Keratinocyte (primary cell): Measurements from ENCODE around the gene ARID5B. TPM values are rescaled to one million over a fixed set of nuclear protein-coding genes. Genes with fewer than 3 reads are reported as not detected.

Source experiments
- DNase-seq: peaks from one replicate; pipeline ENCODE4 v3.0.0-alpha.2; 2011; ENCODE audit warnings: low read depth, missing footprints, low spot score
- FAIRE-seq: peaks from 2 replicates; lab custom pipeline; 2011; peaks lifted over from hg19 to GRCh38; lab: Jason Lieb, UNC
- H2AFZ ChIP-seq: 2 replicates; pipeline ENCODE4 v1.6.0; 2012; ENCODE audit warnings: low read length, control low read depth, inconsistent platforms; ENCODE audit not compliant: control insufficient read depth
- H3K27ac ChIP-seq: 2 replicates; pipeline ENCODE4 v1.5.1; 2011; ENCODE audit warnings: low read length; ENCODE audit not compliant: control insufficient read depth, insufficient read depth
- H3K27me3 ChIP-seq: 3 replicates; pipeline ENCODE4 v1.6.0; 2011; ENCODE audit warnings: low read length; ENCODE audit not compliant: control insufficient read depth, insufficient read depth; ENCODE audit errors: extremely low read depth
- H3K36me3 ChIP-seq, 2 experiments: 2 replicates in 1 of 2; 3 replicates in 1 of 2; pipeline ENCODE4 v1.5.1; 2011; ENCODE audit warnings: low read length in 2 of 2, mild to moderate bottlenecking in 1 of 2; ENCODE audit not compliant: control insufficient read depth in 2 of 2, insufficient read depth in 2 of 2; ENCODE audit errors: extremely low read depth in 1 of 2
- H3K4me1 ChIP-seq: 3 replicates; pipeline ENCODE4 v1.5.1; 2011; ENCODE audit warnings: low read length; ENCODE audit not compliant: control insufficient read depth, insufficient read depth; ENCODE audit errors: extremely low read depth
- H3K4me2 ChIP-seq: 3 replicates; pipeline ENCODE4 v1.6.0; 2011; ENCODE audit warnings: low read depth, low read length; ENCODE audit not compliant: control insufficient read depth, insufficient read depth; ENCODE audit errors: extremely low read depth
- H3K4me3 ChIP-seq, 3 experiments: fragments of 200-600 bp in 1 of 3; sonication (generic) in 1 of 3; 2 replicates in 2 of 3; 3 replicates in 1 of 3; pipeline ENCODE4 v1.5.1; 2011 to 2016; ENCODE audit warnings: low read length in 3 of 3, mild to moderate bottlenecking in 3 of 3, control low read depth in 2 of 3, inconsistent platforms in 1 of 3, low read depth in 1 of 3, mixed read lengths in 1 of 3, mixed run types in 1 of 3, moderate library complexity in 1 of 3; ENCODE audit not compliant: control insufficient read depth in 2 of 3, insufficient read depth in 2 of 3; ENCODE audit errors: extremely low read depth in 1 of 3
- H3K79me2 ChIP-seq: 2 replicates; pipeline ENCODE4 v1.6.0; 2012; ENCODE audit warnings: low read length; ENCODE audit not compliant: control insufficient read depth, insufficient read depth
- H3K9ac ChIP-seq: 3 replicates; pipeline ENCODE4 v1.6.0; 2011; ENCODE audit warnings: low read length; ENCODE audit not compliant: control insufficient read depth, insufficient read depth; ENCODE audit errors: extremely low read depth
- H3K9me1 ChIP-seq: 3 replicates; pipeline ENCODE4 v1.6.0; 2011; ENCODE audit warnings: low read length; ENCODE audit not compliant: control insufficient read depth, insufficient read depth; ENCODE audit errors: extremely low read depth
- H3K9me3 ChIP-seq: 2 replicates; pipeline ENCODE4 v1.5.1; 2012; ENCODE audit warnings: low read depth, low read length; ENCODE audit not compliant: control insufficient read depth
- H4K20me1 ChIP-seq: 3 replicates; pipeline ENCODE4 v1.6.0; 2011; ENCODE audit warnings: low read length; ENCODE audit not compliant: control insufficient read depth, insufficient read depth; ENCODE audit errors: extremely low read depth
- CTCF ChIP-seq, 3 experiments: IDR thresholded peaks in 1 of 3; conservative IDR thresholded peaks in 1 of 3; optimal IDR thresholded peaks in 1 of 3; 2 replicates in 2 of 3; 3 replicates in 1 of 3; pipeline versions ENCODE3 to v1.5.1; 2011; ENCODE audit warnings: low read length in 3 of 3, mild to moderate bottlenecking in 3 of 3, moderate library complexity in 2 of 3, control low read depth in 1 of 3, inconsistent platforms in 1 of 3; ENCODE audit not compliant: insufficient read depth in 2 of 3; ENCODE audit errors: extremely low read depth in 1 of 3
- EZH2 ChIP-seq: IDR thresholded peaks from one replicate; pipeline ENCODE4 v1.6.1; 2012; ENCODE audit warnings: inconsistent platforms, mild to moderate bottlenecking, low read length, moderate library complexity
- dilution Hi-C: fragments of 300-500 bp; cut with MboI; formaldehyde crosslinking; loops from one replicate; pipeline ENCODE4 v1.7.0; 2020; ENCODE audit warnings: low sequenced_read_pairs; ENCODE audit not compliant: extremely low pct_ligation_motif_present
- polyA plus RNA-seq, 5 experiments: library from polyadenylated mRNA; depleted of rRNA in 3 of 5; stranded (reverse) in 3 of 5; stranded (forward) in 1 of 5; unstranded in 1 of 5; fragments of >200 nt; gene quantifications; 1 replicate in 1 of 5; 2 replicates in 3 of 5; 3 replicates in 1 of 5; pipeline versions ENCODE4 v1.2.1 to v1.2.3, GENCODE V29; 2011 to 2012; ENCODE audit warnings: missing spikeins in 2 of 5, low read depth in 1 of 5, low replicate concordance in 1 of 5

ARID5B gene
- polyA plus RNA-seq, 1 donor (not counting 4 experiments of a cell fraction or from before 2014, with no cell fraction given) = 7.0 TPM

- dilution Hi-C loops = no loop called here
- no peak overlapping the region for H3K4me2 ChIP-seq
- DNase-seq (no peak), FAIRE-seq (no peak)
- no peak overlapping the region for H2AFZ ChIP-seq
- H3K36me3 ChIP-seq = peaks cover 10% of the 10 kb centered on the region in 2 experiments
- H3K4me1 ChIP-seq = peaks cover 18% of the 10 kb centered on the region
- no peak overlapping the region for H3K27ac ChIP-seq
- H4K20me1 ChIP-seq = no peaks in the 10 kb centered on the region
- H3K9me3 ChIP-seq = no peaks in the 10 kb centered on the region
- TF ChIP-seq EZH2 = no peak
- TF ChIP-seq CTCF (optimal IDR thresholded peaks at IDR 0.05 in 1 of 3, IDR thresholded peaks at IDR 0.05 in 1 of 3, conservative IDR thresholded peaks at IDR 0.05 in 1 of 3; ENCODE audit: extremely low read depth in 1 of 3, insufficient read depth in 2 of 3, low read length in 3 of 3) = no peak
- no peaks in the 10 kb centered on the region for H3K27me3 ChIP-seq
- no peak overlapping the region for H3K4me3 ChIP-seq
- no peaks in the 10 kb centered on the region for H3K9me1 ChIP-seq
- H3K9ac ChIP-seq = no peak overlapping the region
- H3K79me2 ChIP-seq = peaks cover 4% of the 10 kb centered on the region
Observed at GRCh38 chr10:62054830-62055229, 153.3 kb downstream of the ARID5B start.

GRCh38 chr10:62056219-62056618, 154.7 kb downstream of the ARID5B start:
- H3K9ac ChIP-seq = no peak overlapping the region
- H3K27ac ChIP-seq = no peak overlapping the region
- DNase-seq (no peak), FAIRE-seq (no peak)
- no peaks in the 10 kb centered on the region for H3K9me1 ChIP-seq
- TF ChIP-seq CTCF (optimal IDR thresholded peaks at IDR 0.05 in 1 of 3, IDR thresholded peaks at IDR 0.05 in 1 of 3, conservative IDR thresholded peaks at IDR 0.05 in 1 of 3; ENCODE audit: extremely low read depth in 1 of 3, insufficient read depth in 2 of 3, low read length in 3 of 3) = no peak
- no peak for TF ChIP-seq EZH2
- dilution Hi-C loops = no loop called here
- H2AFZ ChIP-seq = no peak overlapping the region
- H4K20me1 ChIP-seq = no peaks in the 10 kb centered on the region
- H3K27me3 ChIP-seq = no peaks in the 10 kb centered on the region
- H3K36me3 ChIP-seq = peaks cover 10% of the 10 kb centered on the region in 2 experiments
- H3K4me2 ChIP-seq = no peak overlapping the region
- H3K4me3 ChIP-seq = no peak overlapping the region
- H3K79me2 ChIP-seq = peaks cover 2% of the 10 kb centered on the region
- peaks cover 4% of the 10 kb centered on the region for H3K4me1 ChIP-seq
- no peaks in the 10 kb centered on the region for H3K9me3 ChIP-seq
